ENCODE measurements around the gene DISP2. TPM values are rescaled to one million over a fixed set of nuclear protein-coding genes. Genes with fewer than 3 reads are reported as not detected.
A peak's percentile ranks its signal among the peaks of the same experiment; 100 is the strongest.

The DISP2 gene
- total RNA-seq, 4 donors from 2014 or later: 0.81 to 5.9 (median 3.6) TPM

DNA sequence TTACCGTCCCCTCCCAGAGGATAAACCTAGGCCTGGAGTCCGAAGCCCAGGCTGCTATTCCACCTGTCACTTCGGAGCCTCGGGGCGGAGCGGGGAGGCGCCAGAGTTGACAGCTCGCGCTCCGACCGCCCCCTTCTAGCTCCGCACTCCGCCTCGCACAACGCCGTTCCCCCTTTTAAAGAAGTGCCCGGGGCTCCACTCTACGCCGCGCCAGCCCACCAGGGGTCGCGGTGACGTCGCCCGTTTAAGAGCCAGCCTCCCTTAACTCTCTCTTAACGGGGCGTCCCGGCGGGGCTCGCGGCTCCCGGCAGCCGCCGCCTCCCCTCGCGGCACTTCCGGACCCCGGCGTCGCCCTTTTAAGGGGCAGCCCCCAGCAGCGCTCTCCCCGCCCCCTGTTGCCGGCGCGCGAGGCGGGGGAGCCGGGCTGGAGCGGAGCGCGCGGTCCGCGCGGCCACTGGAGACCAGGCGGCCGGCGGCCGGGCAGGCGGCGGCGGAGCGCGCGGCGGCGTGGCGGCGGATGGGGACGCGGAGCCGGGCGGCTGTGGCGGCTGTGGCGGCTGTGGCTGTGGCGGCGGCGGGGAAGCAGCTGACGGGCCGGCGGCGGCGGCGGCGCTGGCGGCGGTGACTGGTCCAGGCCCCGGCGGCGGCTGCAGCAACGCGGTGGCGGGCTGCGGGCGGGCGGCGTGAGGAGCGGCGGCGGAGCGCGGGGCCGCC is 34.6 kb upstream of the DISP2 start, which contains the start of gene INAFM2:
Gene INAFM2, plus strand, starts transcription at position 454 of the 714 bp plus-strand sequence. CDS start 364 bp downstream, outside the sequence.
- Histone ChIP-seq H3K27me3 (no peaks in the 10 kb centered on the region), H3K9me3 (no peaks in the 10 kb centered on the region), H3K4me3 (replicated peaks in 1 of 3) (peak within 1 kb of the TSS; percentile 42 to 64 (median 59)), H3K36me3 (no peaks in the 10 kb centered on the region), H3K4me1 (peaks cover 44 to 47% of the 10 kb centered on the region in 2 donors), H3K27ac (peak within 1 kb of the TSS; percentile 56 to 99 (median 99))
- intact Hi-C loops (cut with DNase I): loop anchor here (5.0 kb wide), 2 partner anchors 36 to 44 kb away; no protein-coding TSS in a partner anchor
- TF ChIP-seq, protein P1, sequence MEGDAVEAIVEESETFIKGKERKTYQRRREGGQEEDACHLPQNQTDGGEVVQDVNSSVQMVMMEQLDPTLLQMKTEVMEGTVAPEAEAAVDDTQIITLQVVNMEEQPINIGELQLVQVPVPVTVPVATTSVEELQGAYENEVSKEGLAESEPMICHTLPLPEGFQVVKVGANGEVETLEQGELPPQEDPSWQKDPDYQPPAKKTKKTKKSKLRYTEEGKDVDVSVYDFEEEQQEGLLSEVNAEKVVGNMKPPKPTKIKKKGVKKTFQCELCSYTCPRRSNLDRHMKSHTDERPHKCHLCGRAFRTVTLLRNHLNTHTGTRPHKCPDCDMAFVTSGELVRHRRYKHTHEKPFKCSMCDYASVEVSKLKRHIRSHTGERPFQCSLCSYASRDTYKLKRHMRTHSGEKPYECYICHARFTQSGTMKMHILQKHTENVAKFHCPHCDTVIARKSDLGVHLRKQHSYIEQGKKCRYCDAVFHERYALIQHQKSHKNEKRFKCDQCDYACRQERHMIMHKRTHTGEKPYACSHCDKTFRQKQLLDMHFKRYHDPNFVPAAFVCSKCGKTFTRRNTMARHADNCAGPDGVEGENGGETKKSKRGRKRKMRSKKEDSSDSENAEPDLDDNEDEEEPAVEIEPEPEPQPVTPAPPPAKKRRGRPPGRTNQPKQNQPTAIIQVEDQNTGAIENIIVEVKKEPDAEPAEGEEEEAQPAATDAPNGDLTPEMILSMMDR (IDR thresholded peaks at IDR 0.05): peak; percentile 52 to 87 (median 62)
- peak; percentile 84 to 98 for TF ChIP-seq POLR2A (IDR thresholded peaks at IDR 0.05)
- 0% methylated on average over 33 of the region's 103 CpGs for WGBS, 2 donors
- peak; percentile 96 to 97 for DNase-seq

DNA sequence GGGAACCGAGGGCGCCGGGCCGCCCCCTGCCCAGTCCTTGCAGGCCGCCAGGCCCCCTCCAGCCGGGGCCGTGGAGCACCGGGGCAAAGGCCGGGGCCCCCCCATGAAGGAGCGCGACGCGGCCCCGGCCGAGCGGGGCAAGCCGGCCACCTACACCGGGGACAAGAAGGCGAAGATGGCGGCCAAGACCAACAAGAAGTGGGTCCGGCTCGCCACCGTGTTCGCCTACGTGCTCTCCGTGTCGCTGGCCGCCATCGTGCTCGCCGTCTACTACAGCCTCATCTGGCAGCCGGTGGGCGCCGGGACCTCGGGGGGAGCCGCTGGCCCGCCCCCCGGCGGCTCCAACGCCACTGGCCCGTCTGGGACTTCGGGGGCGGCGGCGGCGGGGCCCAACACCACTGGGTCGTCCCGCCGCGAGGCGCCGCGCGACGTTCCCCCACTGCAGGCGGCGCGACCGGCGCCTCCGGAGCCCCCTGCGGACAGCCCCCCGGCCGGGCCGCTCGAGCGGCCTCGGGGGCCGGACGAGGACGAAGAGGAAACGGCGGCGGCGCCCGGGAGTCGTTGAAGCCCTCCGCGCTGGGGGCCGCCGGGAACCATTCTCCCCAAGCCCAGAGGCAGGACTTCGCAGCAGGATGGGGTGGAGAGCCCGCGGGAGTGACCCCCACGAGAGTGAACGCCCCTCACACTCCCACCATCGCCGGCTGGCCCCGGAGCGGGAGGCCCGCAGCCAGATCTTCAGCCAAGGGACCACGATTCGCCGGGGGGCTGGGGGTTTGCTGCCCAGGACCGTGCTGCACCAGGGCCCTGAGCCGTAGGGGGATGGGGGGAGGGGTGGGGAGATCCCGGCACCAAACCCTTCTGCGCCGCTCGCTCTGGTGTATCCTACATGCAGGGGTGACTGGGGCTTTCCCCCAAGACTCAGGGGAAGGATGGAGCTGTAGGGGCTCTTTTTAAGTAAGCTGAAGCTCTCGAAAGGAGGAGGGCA is 33.8 kb upstream of the DISP2 start:
- Histone ChIP-seq H3K27me3 (no peaks in the 10 kb centered on the region), H3K27ac (peak overlapping the region; percentile 56 to 99 (median 99)), H3K4me1 (peaks cover 52 to 55% of the 10 kb centered on the region in 2 donors), H3K36me3 (no peaks in the 10 kb centered on the region), H3K4me3 (replicated peaks in 1 of 3) (peak overlapping the region; percentile 42 to 64 (median 59)), H3K9me3 (no peaks in the 10 kb centered on the region)
- peak in 1 of 2 donors; percentile 43 for DNase-seq
- TF ChIP-seq, protein P1 (IDR thresholded peaks at IDR 0.05): no peak
- TF ChIP-seq POLR2A (IDR thresholded peaks at IDR 0.05): no peak
- intact Hi-C loops (cut with DNase I): loop anchor here (5.0 kb wide), 2 partner anchors 37 to 43 kb away; no protein-coding TSS in a partner anchor
- 3 to 9% methylated on average over 12 to 43 of the region's 101 CpGs for WGBS, 2 donors

DNA sequence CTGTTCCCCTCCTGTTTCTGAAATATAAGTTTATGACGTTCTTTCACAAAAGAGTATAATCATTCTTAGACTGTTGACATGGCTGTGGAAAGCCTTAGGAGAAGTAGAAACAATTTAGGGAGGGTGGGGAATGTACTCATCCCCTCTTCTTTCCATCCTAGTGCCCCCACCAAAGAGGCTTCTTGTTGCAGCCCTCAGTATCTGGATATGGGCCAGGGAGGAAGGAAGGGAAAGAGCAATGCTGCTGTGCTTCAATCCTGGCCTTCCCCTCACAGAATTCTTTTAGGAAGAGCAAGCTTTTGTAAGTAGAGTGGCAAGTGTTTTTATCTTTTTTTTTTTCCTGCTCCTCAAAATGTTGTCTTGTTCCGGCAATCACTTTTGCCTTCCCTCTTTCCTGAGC is 32.8 kb upstream of the DISP2 start:
- Histone ChIP-seq H3K4me3 (replicated peaks in 1 of 3) (peak overlapping the region in 1 of 3 donors; percentile 64), H3K9me3 (no peaks in the 10 kb centered on the region), H3K4me1 (peaks cover 62 to 65% of the 10 kb centered on the region in 2 donors), H3K36me3 (no peaks in the 10 kb centered on the region), H3K27me3 (no peaks in the 10 kb centered on the region), H3K27ac (peak overlapping the region in 2 of 3 donors; percentile 99)
- TF ChIP-seq, protein P1 (IDR thresholded peaks at IDR 0.05): no peak
- peak in 1 of 2 donors; percentile 32 for TF ChIP-seq POLR2A (IDR thresholded peaks at IDR 0.05)
- 54 to 55% methylated on average over 2 of the region's 2 CpGs for WGBS, 2 donors
- intact Hi-C loops (cut with DNase I): no loop called here
- DNase-seq: peak in 1 of 2 donors; percentile 45

DNA sequence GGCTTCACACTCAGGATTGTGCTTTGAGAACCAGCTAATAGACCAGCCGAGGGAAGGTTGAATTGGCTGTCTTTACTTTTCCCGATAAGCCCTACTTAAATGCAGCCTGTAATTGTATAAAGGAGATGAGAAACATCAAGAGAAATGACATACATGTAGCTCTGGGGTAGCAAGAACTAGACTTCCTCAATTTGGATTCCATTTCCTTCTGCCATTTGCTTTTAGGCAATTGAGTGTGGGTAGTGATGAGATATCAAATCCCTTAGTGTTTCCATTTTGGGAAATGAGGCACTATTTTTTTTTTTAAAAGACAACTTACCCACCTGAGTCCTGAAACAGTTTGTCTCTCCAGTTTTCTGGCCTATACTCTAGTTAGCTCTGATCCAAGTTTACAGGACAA is 32.3 kb upstream of the DISP2 start:
- WGBS, 2 donors: 84 to 96% methylated on average over 2 of the region's 2 CpGs
- H3K4me1 ChIP-seq: peaks cover 66 to 70% of the 10 kb centered on the region in 2 donors

More for the DNA sequence above, 32.3 kb upstream of the DISP2 start:
- H3K9me3 ChIP-seq: no peaks in the 10 kb centered on the region
- TF ChIP-seq POLR2A (IDR thresholded peaks at IDR 0.05): no peak
- TF ChIP-seq, protein P1 (IDR thresholded peaks at IDR 0.05): no peak
- no peaks in the 10 kb centered on the region for H3K36me3 ChIP-seq
- no peaks in the 10 kb centered on the region for H3K27me3 ChIP-seq
- no peak overlapping the region for H3K4me3 ChIP-seq (replicated peaks in 1 of 3)
- no peak for DNase-seq
- intact Hi-C loops (cut with DNase I): no loop called here
- peak overlapping the region in 2 of 3 donors; percentile 99 for H3K27ac ChIP-seq
